GM12875 (cell line): ENCODE measurements around the gene ARHGAP32.
A peak's percentile ranks its signal among the peaks of the same experiment; 100 is the strongest.

Source experiments
- H3K4me3 ChIP-seq: one replicate; pipeline ENCODE4 v1.5.1; 2011; ENCODE audit warnings: low read depth, low read length, control low read depth
- CTCF ChIP-seq: IDR thresholded peaks from 2 replicates; pipeline ENCODE4 v1.5.1; 2011; ENCODE audit warnings: low read depth, mild to moderate bottlenecking, control low read depth, inconsistent platforms, low read length, moderate library complexity, borderline replicate concordance; ENCODE audit not compliant: insufficient read depth

ARHGAP32 gene

GRCh38 chr11:128962896-128963295 is 229.2 kb downstream of the ARHGAP32 start:
- no peak overlapping the region for H3K4me3 ChIP-seq
- no peak for TF ChIP-seq CTCF

- no peak overlapping the region for H3K4me3 ChIP-seq
- TF ChIP-seq CTCF = no peak
Observed at GRCh38 chr11:128961645-128962044, 230.5 kb downstream of the ARHGAP32 start.

GRCh38 chr11:128957202-128957482 is 235.0 kb downstream of the ARHGAP32 start:
- TF ChIP-seq CTCF = no peak
- H3K4me3 ChIP-seq = no peak overlapping the region

GRCh38 chr11:128956401-128957201 is 235.5 kb downstream of the ARHGAP32 start:
- no peak overlapping the region for H3K4me3 ChIP-seq
- TF ChIP-seq CTCF = peak; percentile 47; the same call in 1 of the 2 replicates

GRCh38 chr11:128955636-128956035 is 236.5 kb downstream of the ARHGAP32 start:
- H3K4me3 ChIP-seq = no peak overlapping the region
- no peak for TF ChIP-seq CTCF

GRCh38 chr11:128953151-128953550 is 239.0 kb downstream of the ARHGAP32 start:
- no peak for TF ChIP-seq CTCF

GRCh38 chr11:128949791-128950454 is 242.2 kb downstream of the ARHGAP32 start:
- H3K4me3 ChIP-seq = no peak overlapping the region
- TF ChIP-seq CTCF = no peak

More at GRCh38 chr11:128953151-128953550, 239.0 kb downstream of the ARHGAP32 start:
- H3K4me3 ChIP-seq = no peak overlapping the region
